Measurements from ENCODE around the gene JPH3.

DNA sequence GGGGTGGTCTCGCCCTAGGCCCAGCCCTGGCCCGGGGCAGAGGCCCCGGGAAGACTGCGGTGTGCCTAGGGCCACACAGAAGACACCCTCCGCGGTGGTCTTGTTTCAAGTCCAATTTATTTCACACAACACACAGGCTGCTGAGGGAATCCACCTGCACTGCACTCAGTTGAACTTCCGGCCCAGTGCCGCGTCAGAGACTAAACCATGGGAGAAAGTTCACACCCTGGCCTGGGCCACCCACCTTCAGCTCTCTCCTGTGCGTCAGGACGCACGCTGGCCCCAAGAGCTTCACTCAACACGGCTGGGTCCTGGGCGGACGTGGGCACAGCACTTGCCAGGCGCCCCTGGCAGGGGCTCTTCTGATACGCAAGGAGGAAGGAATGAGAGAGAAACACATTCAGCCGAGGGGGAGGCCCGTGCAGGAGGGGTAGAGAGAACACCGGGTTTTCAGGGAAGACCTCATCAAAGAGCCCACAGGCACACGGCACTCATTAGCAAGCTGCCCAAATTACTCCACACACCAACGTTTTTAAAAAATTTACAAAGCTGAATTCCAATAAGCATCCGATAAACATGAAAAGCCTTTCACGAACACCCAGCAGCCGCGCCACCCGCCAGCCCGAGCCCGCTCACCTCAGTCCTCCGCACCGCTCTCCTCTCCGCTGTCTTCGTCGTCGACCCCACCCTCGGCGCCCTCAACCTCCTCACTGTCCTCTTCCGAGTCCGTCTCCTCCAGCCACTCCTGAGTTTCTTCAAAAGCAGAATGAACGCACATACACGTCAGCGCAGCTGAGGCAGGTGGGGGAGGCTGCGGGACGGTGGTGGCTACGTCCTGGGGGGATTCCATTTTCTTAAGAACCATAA, 105.6 kb downstream of the JPH3 start:
- TF ChIP-seq, protein P1, sequence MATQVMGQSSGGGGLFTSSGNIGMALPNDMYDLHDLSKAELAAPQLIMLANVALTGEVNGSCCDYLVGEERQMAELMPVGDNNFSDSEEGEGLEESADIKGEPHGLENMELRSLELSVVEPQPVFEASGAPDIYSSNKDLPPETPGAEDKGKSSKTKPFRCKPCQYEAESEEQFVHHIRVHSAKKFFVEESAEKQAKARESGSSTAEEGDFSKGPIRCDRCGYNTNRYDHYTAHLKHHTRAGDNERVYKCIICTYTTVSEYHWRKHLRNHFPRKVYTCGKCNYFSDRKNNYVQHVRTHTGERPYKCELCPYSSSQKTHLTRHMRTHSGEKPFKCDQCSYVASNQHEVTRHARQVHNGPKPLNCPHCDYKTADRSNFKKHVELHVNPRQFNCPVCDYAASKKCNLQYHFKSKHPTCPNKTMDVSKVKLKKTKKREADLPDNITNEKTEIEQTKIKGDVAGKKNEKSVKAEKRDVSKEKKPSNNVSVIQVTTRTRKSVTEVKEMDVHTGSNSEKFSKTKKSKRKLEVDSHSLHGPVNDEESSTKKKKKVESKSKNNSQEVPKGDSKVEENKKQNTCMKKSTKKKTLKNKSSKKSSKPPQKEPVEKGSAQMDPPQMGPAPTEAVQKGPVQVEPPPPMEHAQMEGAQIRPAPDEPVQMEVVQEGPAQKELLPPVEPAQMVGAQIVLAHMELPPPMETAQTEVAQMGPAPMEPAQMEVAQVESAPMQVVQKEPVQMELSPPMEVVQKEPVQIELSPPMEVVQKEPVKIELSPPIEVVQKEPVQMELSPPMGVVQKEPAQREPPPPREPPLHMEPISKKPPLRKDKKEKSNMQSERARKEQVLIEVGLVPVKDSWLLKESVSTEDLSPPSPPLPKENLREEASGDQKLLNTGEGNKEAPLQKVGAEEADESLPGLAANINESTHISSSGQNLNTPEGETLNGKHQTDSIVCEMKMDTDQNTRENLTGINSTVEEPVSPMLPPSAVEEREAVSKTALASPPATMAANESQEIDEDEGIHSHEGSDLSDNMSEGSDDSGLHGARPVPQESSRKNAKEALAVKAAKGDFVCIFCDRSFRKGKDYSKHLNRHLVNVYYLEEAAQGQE (IDR thresholded peaks at IDR 0.05; ENCODE audit: low read depth, low read length): no peak
- TF ChIP-seq, protein P2, sequence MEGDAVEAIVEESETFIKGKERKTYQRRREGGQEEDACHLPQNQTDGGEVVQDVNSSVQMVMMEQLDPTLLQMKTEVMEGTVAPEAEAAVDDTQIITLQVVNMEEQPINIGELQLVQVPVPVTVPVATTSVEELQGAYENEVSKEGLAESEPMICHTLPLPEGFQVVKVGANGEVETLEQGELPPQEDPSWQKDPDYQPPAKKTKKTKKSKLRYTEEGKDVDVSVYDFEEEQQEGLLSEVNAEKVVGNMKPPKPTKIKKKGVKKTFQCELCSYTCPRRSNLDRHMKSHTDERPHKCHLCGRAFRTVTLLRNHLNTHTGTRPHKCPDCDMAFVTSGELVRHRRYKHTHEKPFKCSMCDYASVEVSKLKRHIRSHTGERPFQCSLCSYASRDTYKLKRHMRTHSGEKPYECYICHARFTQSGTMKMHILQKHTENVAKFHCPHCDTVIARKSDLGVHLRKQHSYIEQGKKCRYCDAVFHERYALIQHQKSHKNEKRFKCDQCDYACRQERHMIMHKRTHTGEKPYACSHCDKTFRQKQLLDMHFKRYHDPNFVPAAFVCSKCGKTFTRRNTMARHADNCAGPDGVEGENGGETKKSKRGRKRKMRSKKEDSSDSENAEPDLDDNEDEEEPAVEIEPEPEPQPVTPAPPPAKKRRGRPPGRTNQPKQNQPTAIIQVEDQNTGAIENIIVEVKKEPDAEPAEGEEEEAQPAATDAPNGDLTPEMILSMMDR (IDR thresholded peaks at IDR 0.05 in 2 of 3, conservative IDR thresholded peaks at IDR 0.05 in 1 of 3; ENCODE audit: control insufficient read depth in 2 of 3, extremely low read depth in 1 of 3, insufficient read depth in 1 of 3, low read depth in 3 of 3, low read length in 3 of 3): no peak

Measured in GM12878 (cell line).